Loucy (cell line): ENCODE results near the gene FMNL2.

Experiments
- H2AFZ ChIP-seq: fragments of 200-600 bp; sonication (generic); 2 replicates; pipeline ENCODE4 v1.6.0; 2016; ENCODE audit warnings: antibody characterized with exemption, mild to moderate bottlenecking, low read length, moderate library complexity
- H3F3A ChIP-seq: fragments of 200-600 bp; 2 replicates; pipeline ENCODE4 v1.6.0; 2016; ENCODE audit warnings: antibody characterized with exemption, low read depth, mild to moderate bottlenecking
- H3K27me3 ChIP-seq: fragments of 200-600 bp; sonication (generic); 2 replicates; pipeline ENCODE4 v1.6.1; 2014; ENCODE audit warnings: low read length, mild to moderate bottlenecking; ENCODE audit not compliant: insufficient read depth, poor library complexity, severe bottlenecking
- H3K36me3 ChIP-seq: fragments of 200-600 bp; sonication (generic); 2 replicates; pipeline ENCODE4 v1.6.1; 2016; ENCODE audit warnings: low read length; ENCODE audit not compliant: insufficient read depth
- H3K4me1 ChIP-seq: fragments of 200-600 bp; sonication (generic); 2 replicates; pipeline ENCODE4 v1.5.1; 2014; ENCODE audit warnings: low read length, mild to moderate bottlenecking; ENCODE audit not compliant: insufficient read depth, poor library complexity, severe bottlenecking
- H3K4me2 ChIP-seq: fragments of 200-600 bp; sonication (generic); 2 replicates; pipeline ENCODE4 v1.6.0; 2014; ENCODE audit warnings: antibody characterized with exemption, low read length, low read depth, mild to moderate bottlenecking; ENCODE audit not compliant: poor library complexity, severe bottlenecking
- H3K4me3 ChIP-seq: fragments of 200-600 bp; sonication (generic); 2 replicates; pipeline ENCODE4 v1.5.1; 2014; ENCODE audit warnings: low read length, mild to moderate bottlenecking, mixed read lengths; ENCODE audit not compliant: poor library complexity, severe bottlenecking
- H3K79me2 ChIP-seq: fragments of 200-600 bp; sonication (generic); 2 replicates; pipeline ENCODE4 v1.6.1; 2014; ENCODE audit warnings: low read length; ENCODE audit not compliant: insufficient read depth
- H3K9ac ChIP-seq: fragments of 200-600 bp; sonication (generic); 2 replicates; pipeline ENCODE4 v1.6.0; 2014; ENCODE audit warnings: mild to moderate bottlenecking, low read depth, low read length, moderate library complexity; ENCODE audit not compliant: poor library complexity, severe bottlenecking
- H3K9me2 ChIP-seq: fragments of 200-600 bp; sonication (generic); replicated peaks from 2 replicates; pipeline ENCODE4 v1.6.1; 2016; ENCODE audit warnings: low read depth, low read length, mixed read lengths
- H3K9me3 ChIP-seq: fragments of 200-600 bp; sonication (generic); 2 replicates; pipeline ENCODE4 v1.6.1; 2014; ENCODE audit warnings: mild to moderate bottlenecking, antibody characterized with exemption, low read length, low read depth; ENCODE audit not compliant: insufficient read depth
- H4K20me1 ChIP-seq: fragments of 200-600 bp; sonication (generic); 2 replicates; pipeline ENCODE4 v1.6.0; 2014; ENCODE audit warnings: antibody characterized with exemption, low read length, mild to moderate bottlenecking; ENCODE audit not compliant: insufficient read depth, poor library complexity, severe bottlenecking
- EZH2phosphoT487 ChIP-seq: fragments of 200-600 bp; IDR thresholded peaks from 2 replicates; pipeline ENCODE4 v1.6.1; 2018; ENCODE audit warnings: antibody characterized with exemption, mild to moderate bottlenecking, moderate library complexity, borderline replicate concordance
- TF ChIP-seq, protein P1 (sequence below): fragments of 200-600 bp; sonication (generic); conservative IDR thresholded peaks from 2 replicates; pipeline ENCODE4 v1.5.1; 2014; ENCODE audit warnings: mild to moderate bottlenecking, antibody characterized with exemption, low read length

The FMNL2 gene

DNA sequence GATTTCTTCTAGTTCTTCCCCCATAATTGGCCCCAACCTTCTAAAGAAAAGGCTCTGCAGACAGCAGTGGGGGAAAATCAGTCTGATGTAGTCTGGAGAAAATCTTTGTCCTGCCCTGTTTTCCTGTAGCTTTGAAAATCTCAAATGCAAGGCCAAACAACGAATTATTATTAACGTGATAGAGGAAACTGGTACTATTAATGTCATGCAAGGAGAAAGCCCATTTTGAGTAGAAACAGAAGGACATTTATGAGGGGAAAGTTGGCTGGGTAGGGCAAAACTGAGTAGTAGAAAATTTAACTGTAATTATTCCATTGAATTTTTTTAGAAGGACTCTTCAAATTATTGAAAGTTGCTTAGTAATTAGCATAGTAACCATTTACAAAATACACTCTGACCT lies 98.8 kb downstream of the FMNL2 start:
- H3K4me1 ChIP-seq = no peaks in the 10 kb centered on the region
- no peaks in the 10 kb centered on the region for H3K9me3 ChIP-seq
- no peaks in the 10 kb centered on the region for H3K9me2 ChIP-seq
- no peak overlapping the region for H2AFZ ChIP-seq
- no peaks in the 10 kb centered on the region for H3F3A ChIP-seq
- H3K4me3 ChIP-seq = no peak overlapping the region
- TF ChIP-seq EZH2phosphoT487 = no peak
- TF ChIP-seq, protein P1, sequence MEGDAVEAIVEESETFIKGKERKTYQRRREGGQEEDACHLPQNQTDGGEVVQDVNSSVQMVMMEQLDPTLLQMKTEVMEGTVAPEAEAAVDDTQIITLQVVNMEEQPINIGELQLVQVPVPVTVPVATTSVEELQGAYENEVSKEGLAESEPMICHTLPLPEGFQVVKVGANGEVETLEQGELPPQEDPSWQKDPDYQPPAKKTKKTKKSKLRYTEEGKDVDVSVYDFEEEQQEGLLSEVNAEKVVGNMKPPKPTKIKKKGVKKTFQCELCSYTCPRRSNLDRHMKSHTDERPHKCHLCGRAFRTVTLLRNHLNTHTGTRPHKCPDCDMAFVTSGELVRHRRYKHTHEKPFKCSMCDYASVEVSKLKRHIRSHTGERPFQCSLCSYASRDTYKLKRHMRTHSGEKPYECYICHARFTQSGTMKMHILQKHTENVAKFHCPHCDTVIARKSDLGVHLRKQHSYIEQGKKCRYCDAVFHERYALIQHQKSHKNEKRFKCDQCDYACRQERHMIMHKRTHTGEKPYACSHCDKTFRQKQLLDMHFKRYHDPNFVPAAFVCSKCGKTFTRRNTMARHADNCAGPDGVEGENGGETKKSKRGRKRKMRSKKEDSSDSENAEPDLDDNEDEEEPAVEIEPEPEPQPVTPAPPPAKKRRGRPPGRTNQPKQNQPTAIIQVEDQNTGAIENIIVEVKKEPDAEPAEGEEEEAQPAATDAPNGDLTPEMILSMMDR = no peak
- H3K27me3 ChIP-seq = no peaks in the 10 kb centered on the region
- no peak overlapping the region for H3K4me2 ChIP-seq
- no peaks in the 10 kb centered on the region for H3K79me2 ChIP-seq
- no peak overlapping the region for H3K9ac ChIP-seq
- H3K36me3 ChIP-seq = no peaks in the 10 kb centered on the region
- H4K20me1 ChIP-seq = no peaks in the 10 kb centered on the region

DNA sequence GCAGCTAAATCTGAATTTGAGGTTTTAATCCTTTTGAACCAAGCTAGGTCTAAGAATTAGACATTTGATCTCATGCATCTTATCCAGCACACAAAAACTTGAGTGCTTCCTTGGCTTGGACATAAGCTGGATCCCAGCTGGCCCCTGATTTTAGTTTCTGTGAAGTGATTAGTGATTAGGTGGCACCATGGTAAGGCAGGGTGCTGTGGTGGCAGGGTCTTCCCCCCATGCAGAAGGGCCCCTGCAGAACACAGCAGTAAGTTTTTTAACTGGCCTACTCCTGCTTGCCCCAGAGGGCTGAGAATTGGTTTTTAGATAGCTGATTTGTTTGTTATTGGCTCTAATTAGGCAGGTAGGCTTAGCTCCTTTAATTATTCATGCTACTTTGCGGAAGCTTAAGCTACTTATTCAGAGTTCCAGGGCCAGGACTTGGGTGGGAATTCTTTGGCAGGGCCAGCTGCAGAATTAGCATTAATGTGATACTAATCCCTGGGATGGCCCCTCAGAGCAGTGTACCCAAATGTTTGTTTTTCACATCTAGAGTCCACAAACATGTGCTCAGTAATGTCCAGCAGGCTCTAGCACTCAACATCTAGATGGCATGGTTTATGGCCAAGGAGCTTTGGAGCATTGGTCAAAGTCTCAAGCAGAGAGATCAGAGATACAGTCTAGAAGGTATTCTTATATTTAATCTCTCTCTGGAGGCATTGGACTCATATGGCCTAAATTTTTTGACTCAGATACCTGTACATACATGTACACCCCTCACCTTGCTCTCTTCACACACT lies 99.6 kb downstream of the FMNL2 start:
- no peak overlapping the region for H3K9ac ChIP-seq
- no peak overlapping the region for H3K4me3 ChIP-seq
- no peaks in the 10 kb centered on the region for H3K79me2 ChIP-seq
- H3K4me1 ChIP-seq = no peaks in the 10 kb centered on the region
- H4K20me1 ChIP-seq = no peaks in the 10 kb centered on the region
- TF ChIP-seq, protein P1 = no peak
- TF ChIP-seq EZH2phosphoT487 = no peak
- no peaks in the 10 kb centered on the region for H3K9me2 ChIP-seq
- H3K9me3 ChIP-seq = no peaks in the 10 kb centered on the region
- no peaks in the 10 kb centered on the region for H3F3A ChIP-seq
- H2AFZ ChIP-seq = no peak overlapping the region
- no peaks in the 10 kb centered on the region for H3K36me3 ChIP-seq
- no peaks in the 10 kb centered on the region for H3K27me3 ChIP-seq
- H3K4me2 ChIP-seq = no peak overlapping the region

DNA sequence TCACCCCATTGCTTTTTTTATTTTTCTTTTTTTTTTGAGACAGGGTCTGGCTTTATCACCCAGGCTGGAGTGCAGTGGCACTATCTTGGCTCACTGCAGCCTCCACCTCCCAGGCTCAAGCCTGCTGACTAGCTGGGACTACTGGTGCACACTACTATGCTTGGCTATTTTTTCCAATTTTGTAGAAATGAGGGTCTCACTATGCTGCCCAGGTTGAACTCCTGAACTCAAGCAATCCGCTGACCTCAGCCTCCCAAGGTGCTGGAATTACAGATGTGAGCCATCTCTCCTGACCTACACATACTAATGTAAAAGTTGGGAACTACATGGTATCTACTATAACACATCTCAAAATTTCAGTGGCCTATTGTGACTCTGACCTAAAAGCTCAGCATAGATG lies 101.2 kb downstream of the FMNL2 start:
- Histone ChIP-seq H2AFZ (no peak overlapping the region), H3K79me2 (no peaks in the 10 kb centered on the region), H3K4me3 (no peak overlapping the region), H4K20me1 (no peaks in the 10 kb centered on the region), H3K9me3 (no peaks in the 10 kb centered on the region), H3K4me2 (no peak overlapping the region), H3K9ac (no peak overlapping the region), H3K4me1 (no peaks in the 10 kb centered on the region), H3K27me3 (no peaks in the 10 kb centered on the region), H3K9me2 (no peaks in the 10 kb centered on the region), H3K36me3 (no peaks in the 10 kb centered on the region), H3F3A (no peaks in the 10 kb centered on the region)
- TF ChIP-seq, protein P1 = no peak
- no peak for TF ChIP-seq EZH2phosphoT487
